SK-N-SH treated with all-trans-retinoic acid at 6 μM for 48 hours (cell line): ENCODE measurements around the gene ST6GAL2.

Experiments
- ATAC-seq: fragments of 200-7000 bp; cut with Tn5 transposase; 3 replicates; pipeline ENCODE4 v1.9.1; 2020; ENCODE audit warnings: mild to moderate bottlenecking, moderate library complexity
- ARNTL ChIP-seq: fragments of 450-650 bp; formaldehyde crosslinking; IDR thresholded peaks from 2 replicates; pipeline ENCODE4 v1.5.0; 2020; ENCODE audit warnings: low read depth, mild to moderate bottlenecking, moderate library complexity, borderline replicate concordance
- BACH2 ChIP-seq: fragments of 250-450 bp; sonication (Bioruptor Pico); IDR thresholded peaks from 2 replicates; pipeline ENCODE4 v1.9.0; 2021; ENCODE audit warnings: mild to moderate bottlenecking, borderline replicate concordance
- CREB5 ChIP-seq: fragments of 250-450 bp; sonication (Bioruptor Pico); IDR thresholded peaks from 2 replicates; pipeline ENCODE4 v1.5.1; 2020; ENCODE audit warnings: low read depth, mild to moderate bottlenecking, moderate library complexity
- CSDC2 ChIP-seq: fragments of 250-450 bp; sonication (Bioruptor Pico); IDR thresholded peaks from 2 replicates; pipeline ENCODE4 v1.5.0; 2020; ENCODE audit warnings: mild to moderate bottlenecking, moderate library complexity
- CSRNP3 ChIP-seq: fragments of 250-450 bp; sonication (Bioruptor Pico); IDR thresholded peaks from 2 replicates; pipeline ENCODE4 v1.5.1; 2021; ENCODE audit warnings: mild to moderate bottlenecking, moderate library complexity
- ESRRG ChIP-seq: fragments of 250-450 bp; sonication (Bioruptor Pico); IDR thresholded peaks from 2 replicates; pipeline ENCODE4 v1.6.1; 2021; ENCODE audit warnings: mild to moderate bottlenecking
- GLIS3 ChIP-seq: fragments of 250-450 bp; sonication (Bioruptor Pico); IDR thresholded peaks from 2 replicates; pipeline ENCODE4 v1.5.0; 2020; ENCODE audit warnings: mild to moderate bottlenecking, moderate library complexity
- ISL1 ChIP-seq: fragments of 250-450 bp; sonication (Bioruptor Pico); IDR thresholded peaks from 2 replicates; pipeline ENCODE4 v2.1.2; 2022; ENCODE audit warnings: mild to moderate bottlenecking, moderate library complexity
- OSR1 ChIP-seq: fragments of 250-450 bp; sonication (Bioruptor Pico); IDR thresholded peaks from 2 replicates; pipeline ENCODE4 v1.8.0; 2022; ENCODE audit warnings: moderate library complexity, mild to moderate bottlenecking, inconsistent platforms
- PATZ1 ChIP-seq: fragments of 250-450 bp; sonication (Bioruptor Pico); IDR thresholded peaks from 2 replicates; pipeline ENCODE4 v1.8.0; 2020; ENCODE audit warnings: mild to moderate bottlenecking, moderate library complexity, borderline replicate concordance
- POU6F1 ChIP-seq: fragments of 250-450 bp; sonication (Bioruptor Pico); IDR thresholded peaks from 2 replicates; pipeline ENCODE4 v1.8.0; 2021; ENCODE audit warnings: low read depth, mild to moderate bottlenecking, moderate library complexity, borderline replicate concordance
- PPARA ChIP-seq: fragments of 250-450 bp; sonication (Bioruptor Pico); IDR thresholded peaks from 2 replicates; pipeline ENCODE4 v1.5.0; 2020; ENCODE audit warnings: mild to moderate bottlenecking, borderline replicate concordance
- RARB ChIP-seq: fragments of 250-450 bp; sonication (Bioruptor Pico); IDR thresholded peaks from 2 replicates; pipeline ENCODE4 v1.8.0; 2021; ENCODE audit warnings: mild to moderate bottlenecking, moderate library complexity
- SNAI2 ChIP-seq: fragments of 250-450 bp; sonication (Bioruptor Pico); IDR thresholded peaks from 2 replicates; pipeline ENCODE4 v1.5.0; 2020; ENCODE audit warnings: mild to moderate bottlenecking, moderate library complexity
- TCF4 ChIP-seq: fragments of 250-450 bp; sonication (Bioruptor Pico); IDR thresholded peaks from 2 replicates; pipeline ENCODE4 v1.8.0; 2021; ENCODE audit warnings: mild to moderate bottlenecking, moderate library complexity, borderline replicate concordance
- TOX ChIP-seq: fragments of 250-450 bp; sonication (Bioruptor Pico); IDR thresholded peaks from 2 replicates; pipeline ENCODE4 v1.8.0; 2021; ENCODE audit warnings: mild to moderate bottlenecking, moderate library complexity, borderline replicate concordance
- TSHZ2 ChIP-seq: fragments of 250-450 bp; sonication (Bioruptor Pico); IDR thresholded peaks from 2 replicates; pipeline ENCODE4 v1.5.0; 2020; ENCODE audit warnings: mild to moderate bottlenecking, moderate library complexity
- ZC3H10 ChIP-seq: fragments of 250-450 bp; sonication (Bioruptor Pico); IDR thresholded peaks from 2 replicates; pipeline ENCODE4 v1.5.1; 2021; ENCODE audit warnings: mild to moderate bottlenecking, moderate library complexity
- ZFP3 ChIP-seq: fragments of 250-450 bp; sonication (Bioruptor Pico); IDR thresholded peaks from 2 replicates; pipeline ENCODE4 v1.5.0; 2020; ENCODE audit warnings: mild to moderate bottlenecking, moderate library complexity
- ZNF70 ChIP-seq: fragments of 450-650 bp; formaldehyde crosslinking; IDR thresholded peaks from 2 replicates; pipeline ENCODE4 v1.5.0; 2020; ENCODE audit warnings: mild to moderate bottlenecking, moderate library complexity
- ZNF8 ChIP-seq: fragments of 450-650 bp; formaldehyde crosslinking; IDR thresholded peaks from 2 replicates; pipeline ENCODE4 v1.5.0; 2020; ENCODE audit warnings: mild to moderate bottlenecking, moderate library complexity

Gene ST6GAL2

GRCh38 chr2:106851881-106852501, 34.0 kb downstream of the ST6GAL2 start:
- no peak for ATAC-seq
- no peak for TF ChIP-seq BACH2
- no peak for TF ChIP-seq CSRNP3 (CRISPR knock-in tag)
- TF ChIP-seq CSDC2: no peak
- TF ChIP-seq ZC3H10 (CRISPR knock-in tag): no peak
- no peak for TF ChIP-seq RARB
- no peak for TF ChIP-seq TOX (CRISPR knock-in tag)
- no peak for TF ChIP-seq SNAI2 (CRISPR knock-in tag)
- no peak for TF ChIP-seq TCF4 (CRISPR knock-in tag)
- no peak for TF ChIP-seq ISL1 (CRISPR knock-in tag)
- no peak for TF ChIP-seq ZFP3 (CRISPR knock-in tag)
- TF ChIP-seq, all 23 proteins: peak for 0

GRCh38 chr2:106851087-106851874, 34.7 kb downstream of the ST6GAL2 start:
- ATAC-seq: no peak
- TF ChIP-seq ZFP3 (CRISPR knock-in tag): no peak
- no peak for TF ChIP-seq ZNF70
- TF ChIP-seq ESRRG (CRISPR knock-in tag): no peak
- no peak for TF ChIP-seq TSHZ2 (CRISPR knock-in tag)
- TF ChIP-seq CREB5 (CRISPR knock-in tag): no peak
- TF ChIP-seq RARB: no peak
- TF ChIP-seq CSRNP3 (CRISPR knock-in tag): no peak
- no peak for TF ChIP-seq POU6F1 (CRISPR knock-in tag)
- no peak for TF ChIP-seq ISL1 (CRISPR knock-in tag)
- no peak for TF ChIP-seq TOX (CRISPR knock-in tag)
- TF ChIP-seq ARNTL (CRISPR knock-in tag): no peak
- TF ChIP-seq SNAI2 (CRISPR knock-in tag): no peak
- no peak for TF ChIP-seq GLIS3 (CRISPR knock-in tag)
- TF ChIP-seq ZNF8: no peak
- no peak for TF ChIP-seq BACH2
- TF ChIP-seq OSR1 (CRISPR knock-in tag): no peak
- no peak for TF ChIP-seq PATZ1 (CRISPR knock-in tag)
- no peak for TF ChIP-seq PPARA (CRISPR knock-in tag)
